Naive thymus-derived CD4-positive, alpha-beta T cell (primary cell): ENCODE measurements around the gene SFT2D3. TPM values are rescaled to one million over a fixed set of nuclear protein-coding genes. Genes with fewer than 3 reads are reported as not detected.

Experiments used
- ATAC-seq: fragments of 150-1000 bp; cut with Tn5 transposase; 2 replicates; pipeline ENCODE4 v1.10.0; 2021; ENCODE audit warnings: mild to moderate bottlenecking, moderate library complexity
- CTCF ChIA-PET: fragments of 350-600 bp; sonication (Branson Sonifier 250); formaldehyde crosslinking; loops from one replicate; lab custom pipeline; 2021; ENCODE audit warnings: antibody characterized with exemption; lab: Charles Lee
- POLR2A ChIA-PET: fragments of 350-600 bp; sonication (Branson Sonifier 250); formaldehyde crosslinking; loops from one replicate; lab custom pipeline; 2021; ENCODE audit warnings: antibody characterized with exemption, inconsistent platforms; lab: Charles Lee
- DNase-seq, 9 donors: peaks; one replicate each; pipeline versions ENCODE4 v3.0.0 to v3.0.0-alpha.2; 2020 to 2022; ENCODE audit warnings: mixed read lengths in 1 of 9
- H3K27ac ChIP-seq: one replicate; pipeline ENCODE4 v1.7.0; 2013; ENCODE audit warnings: mild to moderate bottlenecking, low read depth, low read length, moderate library complexity
- H3K27me3 ChIP-seq, 2 donors: one replicate each; pipeline ENCODE4 v1.7.0; 2013; ENCODE audit warnings: low read length in 2 of 2, mild to moderate bottlenecking in 2 of 2, moderate library complexity in 2 of 2; ENCODE audit not compliant: control insufficient read depth in 2 of 2, insufficient read depth in 2 of 2
- H3K36me3 ChIP-seq, 3 experiments: 1 replicate in 2 of 3; 2 replicates in 1 of 3; pipeline ENCODE4 v1.7.0; 2013; ENCODE audit warnings: low read length in 3 of 3, mild to moderate bottlenecking in 3 of 3, moderate library complexity in 1 of 3; ENCODE audit not compliant: insufficient read depth in 3 of 3, control insufficient read depth in 2 of 3
- H3K4me1 ChIP-seq, 2 donors: one replicate each; pipeline ENCODE4 v1.7.0; 2013; ENCODE audit warnings: low read length in 2 of 2, mild to moderate bottlenecking in 2 of 2, moderate library complexity in 1 of 2; ENCODE audit not compliant: control insufficient read depth in 2 of 2, insufficient read depth in 2 of 2
- H3K4me3 ChIP-seq: 2 replicates; pipeline ENCODE4 v1.7.0; 2013; ENCODE audit warnings: mild to moderate bottlenecking, low read length
- H3K9me3 ChIP-seq, 3 experiments: 1 replicate in 2 of 3; 2 replicates in 1 of 3; pipeline ENCODE4 v1.7.0; 2013; ENCODE audit warnings: low read length in 3 of 3; ENCODE audit not compliant: control insufficient read depth in 2 of 3
- H3K27ac Mint-ChIP-seq, 9 donors: one replicate each; pipeline ENCODE4 v1.8.0; 2020 to 2022; ENCODE audit warnings: mixed read lengths in 9 of 9, mild to moderate bottlenecking in 8 of 9, moderate library complexity in 5 of 9, inconsistent platforms in 2 of 9
- H3K27me3 Mint-ChIP-seq, 5 donors: one replicate each; pipeline ENCODE4 v1.8.0; 2021 to 2022; ENCODE audit warnings: mixed read lengths in 5 of 5, mild to moderate bottlenecking in 1 of 5
- H3K36me3 Mint-ChIP-seq, 5 donors: one replicate each; pipeline ENCODE4 v1.8.0; 2020 to 2022; ENCODE audit warnings: mixed read lengths in 5 of 5, mild to moderate bottlenecking in 3 of 5, inconsistent platforms in 1 of 5
- H3K4me1 Mint-ChIP-seq, 7 donors: one replicate each; pipeline ENCODE4 v1.8.0; 2020 to 2022; ENCODE audit warnings: mixed read lengths in 7 of 7, mild to moderate bottlenecking in 3 of 7, inconsistent platforms in 1 of 7
- H3K4me3 Mint-ChIP-seq, 10 donors: one replicate each; pipeline ENCODE4 v1.8.0; 2020 to 2022; ENCODE audit warnings: mild to moderate bottlenecking in 10 of 10, mixed read lengths in 10 of 10, moderate library complexity in 6 of 10, inconsistent platforms in 2 of 10
- H3K9me3 Mint-ChIP-seq, 11 donors: one replicate each; pipeline ENCODE4 v1.8.0; 2020 to 2022; ENCODE audit warnings: mixed read lengths in 11 of 11, mild to moderate bottlenecking in 4 of 11, inconsistent platforms in 1 of 11, moderate library complexity in 1 of 11
- intact Hi-C, 2 donors: fragments of 100-400 bp; cut with micrococcal nuclease; formaldehyde crosslinking; loops; one replicate each; pipeline ENCODE4 v1.15.1; 2023
- polyA plus RNA-seq, 2 donors: library from polyadenylated mRNA; unstranded; fragments of 300-500 nt; fragmentation: Illumina TruSeq; gene quantifications; one replicate each; pipeline ENCODE4 v1.2.3, GENCODE V29; 2021
- total RNA-seq, 6 experiments: library from RNA in 5 of 6; stranded (reverse) in 5 of 6; gene quantifications; 1 replicate in 5 of 6; 2 replicates in 1 of 6; pipeline ENCODE4 v1.2.3 and lab custom pipeline; 2021 to 2026

SFT2D3 gene
- total and polyA plus RNA-seq, 7 experiments from 2014 or later, result 1.4 to 17.8 (median 7.8) TPM

- Histone ChIP-seq H3K36me3 (peaks cover 0 to 41% (median 14%) of the 10 kb centered on the region in 3 experiments), H3K27ac (no peak overlapping the region), H3K27me3 (no peaks in the 10 kb centered on the region), H3K4me3 (no peak overlapping the region), H3K9me3 (no peaks in the 10 kb centered on the region), H3K4me1 (no peaks in the 10 kb centered on the region)
- H3K27ac Mint-ChIP-seq, result peak overlapping the region in 3 of 9 donors; percentile 12 to 62 (median 38)
- H3K9me3 Mint-ChIP-seq, result peaks cover 0 to under 1% (median 0%) of the 10 kb centered on the region in 11 donors
- ChIA-PET POLR2A (no interaction called here), CTCF (interaction anchor here (0.6 kb wide), 1 partner anchor 39 kb away, joined by 3 read pairs; no protein-coding TSS in a partner anchor)
- no peaks in the 10 kb centered on the region for H3K27me3 Mint-ChIP-seq
- peaks cover 0 to 10% (median 0%) of the 10 kb centered on the region in 7 donors for H3K4me1 Mint-ChIP-seq
- intact Hi-C loops, result no loop called here
- ATAC-seq, result no peak
- DNase-seq, result no peak
- H3K4me3 Mint-ChIP-seq, result no peak overlapping the region
- peaks cover 2 to 43% (median 13%) of the 10 kb centered on the region in 5 donors for H3K36me3 Mint-ChIP-seq
These were observed 14.6 kb downstream of the SFT2D3 start for GRCh38 chr2:127715778-127716449.

DNA sequence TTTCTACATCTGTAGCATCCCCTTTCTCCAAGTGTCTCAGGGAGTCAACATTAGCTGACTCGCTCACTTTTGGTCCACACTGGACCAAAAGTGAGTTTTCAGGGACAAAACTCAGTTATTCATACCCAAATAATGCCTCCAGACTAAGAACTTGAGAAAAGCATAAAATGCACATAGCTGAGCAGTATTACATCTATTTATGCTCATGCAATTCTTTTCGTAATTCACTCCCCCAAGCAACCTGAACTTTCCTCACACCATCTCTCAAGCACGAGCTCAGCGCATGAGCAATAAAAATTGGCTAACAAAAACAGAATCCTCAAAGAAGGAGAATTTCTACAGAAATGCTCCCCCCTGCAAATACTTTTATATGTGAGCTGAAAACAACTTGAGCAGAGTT lies 17.0 kb downstream of the SFT2D3 start:
- Histone ChIP-seq H3K4me1 (no peaks in the 10 kb centered on the region), H3K36me3 (peaks cover 0 to 52% (median 14%) of the 10 kb centered on the region in 3 experiments), H3K27ac (no peak overlapping the region), H3K4me3 (no peak overlapping the region), H3K9me3 (no peaks in the 10 kb centered on the region), H3K27me3 (no peaks in the 10 kb centered on the region)
- DNase-seq (no peak), ATAC-seq (no peak)
- H3K4me3 Mint-ChIP-seq, result no peak overlapping the region
- ChIA-PET CTCF (no interaction called here), POLR2A (interaction anchor here (1.1 kb wide), 2 partner anchors 16 kb away, joined by 3 to 5 read pairs; no protein-coding TSS in a partner anchor)
- H3K27me3 Mint-ChIP-seq, result no peaks in the 10 kb centered on the region
- no peaks in the 10 kb centered on the region for H3K9me3 Mint-ChIP-seq
- H3K27ac Mint-ChIP-seq, result no peak overlapping the region
- H3K4me1 Mint-ChIP-seq, result peaks cover 0 to 12% (median 0%) of the 10 kb centered on the region in 7 donors
- intact Hi-C loops, result no loop called here
- peaks cover 16 to 57% (median 22%) of the 10 kb centered on the region in 5 donors for H3K36me3 Mint-ChIP-seq

GRCh38 chr2:127719301-127720218 lies 18.3 kb downstream of the SFT2D3 start:
- no peak for ATAC-seq
- peaks cover 0 to 50% (median 14%) of the 10 kb centered on the region in 3 experiments for H3K36me3 ChIP-seq
- Mint-ChIP-seq H3K27ac (no peak overlapping the region), H3K9me3 (no peaks in the 10 kb centered on the region), H3K4me3 (no peak overlapping the region), H3K27me3 (no peaks in the 10 kb centered on the region), H3K4me1 (peaks cover 0 to 12% (median 0%) of the 10 kb centered on the region in 7 donors), H3K36me3 (peaks cover 17 to 55% (median 22%) of the 10 kb centered on the region in 5 donors)
- H3K27me3 ChIP-seq, result no peaks in the 10 kb centered on the region
- ChIA-PET POLR2A (interaction anchor here (1.1 kb wide), 1 partner anchor 17 kb away, joined by 3 read pairs; no protein-coding TSS in a partner anchor), CTCF (no interaction called here)
- intact Hi-C loops, result no loop called here
- H3K27ac ChIP-seq, result no peak overlapping the region
- no peaks in the 10 kb centered on the region for H3K9me3 ChIP-seq
- no peak overlapping the region for H3K4me3 ChIP-seq
- no peaks in the 10 kb centered on the region for H3K4me1 ChIP-seq
- no peak for DNase-seq

DNA sequence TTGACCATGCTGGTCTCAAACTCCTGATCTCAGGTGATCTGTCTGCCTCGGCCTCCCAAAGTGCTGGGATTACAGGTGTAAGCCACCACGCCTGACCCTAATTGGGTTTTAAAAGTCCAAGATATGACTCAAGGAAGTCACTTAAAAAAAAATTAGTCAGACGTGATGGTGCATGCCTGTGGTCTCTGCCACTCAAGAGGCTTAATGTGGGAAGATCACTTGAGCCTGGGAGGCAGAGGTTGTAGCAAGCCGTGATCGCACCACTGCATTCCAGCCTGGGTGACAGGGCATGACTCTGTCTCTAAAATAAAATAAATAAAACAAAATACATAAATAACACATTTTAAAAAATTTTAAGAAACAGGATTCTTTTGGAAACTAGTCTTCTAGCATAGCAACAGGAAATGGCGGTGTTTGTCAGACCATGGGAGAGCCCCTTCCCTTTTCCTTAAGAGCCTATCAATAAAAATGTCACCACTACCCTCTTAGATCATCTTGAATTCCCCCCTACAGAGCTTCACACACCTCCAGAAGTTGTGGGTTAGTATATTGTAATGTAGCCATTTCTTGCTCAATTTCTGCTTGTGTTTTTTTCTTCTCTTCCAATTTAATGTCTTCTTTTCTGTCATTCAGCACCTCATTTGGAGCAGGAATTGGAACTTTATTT lies 20.1 kb downstream of the SFT2D3 start:
- Histone ChIP-seq H3K27me3 (no peaks in the 10 kb centered on the region), H3K9me3 (no peaks in the 10 kb centered on the region), H3K36me3 (peaks cover 0 to 47% (median 14%) of the 10 kb centered on the region in 3 experiments), H3K4me3 (no peak overlapping the region), H3K4me1 (no peaks in the 10 kb centered on the region), H3K27ac (no peak overlapping the region)
- Mint-ChIP-seq H3K9me3 (no peaks in the 10 kb centered on the region), H3K27me3 (no peaks in the 10 kb centered on the region), H3K36me3 (peaks cover 21 to 62% (median 25%) of the 10 kb centered on the region in 5 donors), H3K4me1 (peaks cover 0 to 12% (median 0%) of the 10 kb centered on the region in 7 donors), H3K4me3 (no peak overlapping the region), H3K27ac (peak overlapping the region in 1 of 9 donors; percentile 22)
- DNase-seq, result no peak
- ChIA-PET CTCF (no interaction called here), POLR2A (no interaction called here)
- intact Hi-C loops, result no loop called here
- no peak for ATAC-seq

- H3K36me3 Mint-ChIP-seq, result peaks cover 18 to 61% (median 25%) of the 10 kb centered on the region in 5 donors
- CTCF ChIA-PET, result no interaction called here
These were observed 20.7 kb downstream of the SFT2D3 start for GRCh38 chr2:127721978-127722355.

GRCh38 chr2:127722807-127723206 lies 21.5 kb downstream of the SFT2D3 start:
- DNase-seq, result no peak
- H3K4me1 Mint-ChIP-seq, result peaks cover 0 to 12% (median 0%) of the 10 kb centered on the region in 7 donors
- no peaks in the 10 kb centered on the region for H3K27me3 ChIP-seq
- H3K4me1 ChIP-seq, result no peaks in the 10 kb centered on the region
- peaks cover 0 to 41% (median 14%) of the 10 kb centered on the region in 3 experiments for H3K36me3 ChIP-seq
- no peaks in the 10 kb centered on the region for H3K9me3 ChIP-seq
- no peaks in the 10 kb centered on the region for H3K9me3 Mint-ChIP-seq
- intact Hi-C loops, result no loop called here
- no peak overlapping the region for H3K4me3 Mint-ChIP-seq
- no peak overlapping the region for H3K27ac Mint-ChIP-seq
- ATAC-seq, result no peak
- CTCF ChIA-PET, result no interaction called here
- POLR2A ChIA-PET, result no interaction called here
- no peak overlapping the region for H3K4me3 ChIP-seq
- no peak overlapping the region for H3K27ac ChIP-seq
- H3K27me3 Mint-ChIP-seq, result no peaks in the 10 kb centered on the region
- H3K36me3 Mint-ChIP-seq, result peaks cover 18 to 59% (median 25%) of the 10 kb centered on the region in 5 donors

More at GRCh38 chr2:127721978-127722355, 20.7 kb downstream of the SFT2D3 start:
- Mint-ChIP-seq H3K4me1 (peaks cover 0 to 12% (median 0%) of the 10 kb centered on the region in 7 donors), H3K4me3 (no peak overlapping the region), H3K9me3 (no peaks in the 10 kb centered on the region), H3K27ac (peak overlapping the region in 1 of 9 donors; percentile 22), H3K27me3 (no peaks in the 10 kb centered on the region)
- Histone ChIP-seq H3K4me1 (no peaks in the 10 kb centered on the region), H3K27ac (no peak overlapping the region), H3K27me3 (no peaks in the 10 kb centered on the region), H3K36me3 (peaks cover 0 to 42% (median 14%) of the 10 kb centered on the region in 3 experiments), H3K9me3 (no peaks in the 10 kb centered on the region), H3K4me3 (no peak overlapping the region)
- ATAC-seq (no peak), DNase-seq (no peak)
- POLR2A ChIA-PET, result no interaction called here
- intact Hi-C loops, result no loop called here
